ENCODE results near the gene SF3B5. TPM values are rescaled to one million over a fixed set of nuclear protein-coding genes. Genes with fewer than 3 reads are reported as not detected.

The SF3B5 gene
- total RNA-seq, 4 donors from 2014 or later: 168 to 188 (median 186) TPM

- ATAC-seq (peak; percentile 0 to 2), DNase-seq (no peak)
- Histone ChIP-seq H3K4me1 (peaks cover 17 to 21% of the 10 kb centered on the region in 2 donors), H3K9me3 (no peaks in the 10 kb centered on the region), H3K27ac (peak overlapping the region; percentile 72 to 91 (median 80)), H3K36me3 (no peaks in the 10 kb centered on the region), H3K4me3 (peak overlapping the region; percentile 65 to 93 (median 84)), H3K27me3 (no peaks in the 10 kb centered on the region)
- intact Hi-C loops (cut with DNase I; ENCODE audit: low total_unique reads): loop anchor here (2.0 kb wide), 2 partner anchors 30 to 192 kb away; no protein-coding TSS in a partner anchor
- in situ Hi-C loops (cut with MboI; ENCODE audit: low sequenced_read_pairs in 4 of 4): no loop called here
- no peak for TF ChIP-seq POLR2A (IDR thresholded peaks at IDR 0.05)
- no peak for TF ChIP-seq CTCF (IDR thresholded peaks at IDR 0.05 in 4 of 5, conservative IDR thresholded peaks at IDR 0.05 in 1 of 5)
Observed at GRCh38 chr6:144094731-144095133, 641 bp downstream of the SF3B5 start.

GRCh38 chr6:144093658-144094057, 1.7 kb downstream of the SF3B5 start:
- Histone ChIP-seq H3K9me3 (no peaks in the 10 kb centered on the region), H3K27ac (no peak overlapping the region), H3K36me3 (no peaks in the 10 kb centered on the region), H3K27me3 (no peaks in the 10 kb centered on the region), H3K4me1 (peaks cover 17 to 21% of the 10 kb centered on the region in 2 donors), H3K4me3 (no peak overlapping the region)
- ATAC-seq (no peak), DNase-seq (no peak)
- no peak for TF ChIP-seq POLR2A (IDR thresholded peaks at IDR 0.05)
- TF ChIP-seq CTCF (IDR thresholded peaks at IDR 0.05 in 4 of 5, conservative IDR thresholded peaks at IDR 0.05 in 1 of 5): no peak
- in situ Hi-C loops (cut with MboI; ENCODE audit: low sequenced_read_pairs in 4 of 4) (no loop called here), intact Hi-C loops (cut with DNase I; ENCODE audit: low total_unique reads) (loop anchor here (2.0 kb wide), 2 partner anchors 29 to 193 kb away; no protein-coding TSS in a partner anchor)

- H3K27ac ChIP-seq: no peak overlapping the region
- H3K9me3 ChIP-seq: no peaks in the 10 kb centered on the region
- peaks cover 17 to 21% of the 10 kb centered on the region in 2 donors for H3K4me1 ChIP-seq
- no peaks in the 10 kb centered on the region for H3K36me3 ChIP-seq
- ATAC-seq (no peak), DNase-seq (no peak)
- in situ Hi-C loops (cut with MboI; ENCODE audit: low sequenced_read_pairs in 4 of 4): no loop called here
- intact Hi-C loops (cut with DNase I; ENCODE audit: low total_unique reads): no loop called here
- no peaks in the 10 kb centered on the region for H3K27me3 ChIP-seq
- TF ChIP-seq POLR2A (IDR thresholded peaks at IDR 0.05) (no peak), CTCF (IDR thresholded peaks at IDR 0.05 in 4 of 5, conservative IDR thresholded peaks at IDR 0.05 in 1 of 5) (no peak)
- no peak overlapping the region for H3K4me3 ChIP-seq
Observed at GRCh38 chr6:144093236-144093635, 2.1 kb downstream of the SF3B5 start.

- Histone ChIP-seq H3K27me3 (no peaks in the 10 kb centered on the region), H3K4me3 (no peak overlapping the region), H3K27ac (no peak overlapping the region), H3K4me1 (peaks cover 14 to 16% of the 10 kb centered on the region in 2 donors), H3K36me3 (peaks cover 0 to 8% of the 10 kb centered on the region in 2 donors), H3K9me3 (no peaks in the 10 kb centered on the region)
- in situ Hi-C loops (cut with MboI; ENCODE audit: low sequenced_read_pairs in 4 of 4): no loop called here
- no peak for ATAC-seq
- intact Hi-C loops (cut with DNase I; ENCODE audit: low total_unique reads): no loop called here
- TF ChIP-seq CTCF (IDR thresholded peaks at IDR 0.05 in 4 of 5, conservative IDR thresholded peaks at IDR 0.05 in 1 of 5) (no peak), POLR2A (IDR thresholded peaks at IDR 0.05) (no peak)
- no peak for DNase-seq
Observed at GRCh38 chr6:144090384-144090783, 5.0 kb downstream of the SF3B5 start.
